DOHH2 (cell line): ENCODE results near the gene LCP2.

ENCODE experiments used
- CTCF ChIP-seq: fragments of 200-600 bp; sonication (generic); IDR thresholded peaks from one replicate; pipeline ENCODE4 v1.5.1; 2014; ENCODE audit warnings: antibody characterized with exemption, mild to moderate bottlenecking, low read depth, low read length; ENCODE audit not compliant: poor library complexity, severe bottlenecking
- EZH2phosphoT487 ChIP-seq: fragments of 200-600 bp; sonication (generic); IDR thresholded peaks from 2 replicates; pipeline ENCODE4 v1.6.1; 2017; ENCODE audit warnings: borderline replicate concordance, mild to moderate bottlenecking, antibody characterized with exemption, low read length, moderate library complexity, mixed read lengths

GRCh38 chr5:170287532-170287931 is 10.0 kb downstream of the LCP2 start:
- TF ChIP-seq CTCF (no peak), EZH2phosphoT487 (no peak)
